HT-29 (cell line): ENCODE results near the gene SLC2A4. TPM values are rescaled to one million over a fixed set of nuclear protein-coding genes. Genes with fewer than 3 reads are reported as not detected.
"Not testable (repeated sequence)": the region's sequence is repeated elsewhere in the genome, so short reads cannot be mapped to it uniquely, and the experiment has no call there.

Experiments
- DNase-seq: peaks from one replicate; pipeline ENCODE4 v3.0.0-alpha.2; 2015; ENCODE audit warnings: low spot score
- total RNA-seq: library from RNA; depleted of rRNA; stranded (reverse); fragments of >200 nt; shearing (Covaris generic); gene quantifications from 2 replicates; pipeline ENCODE4 v1.2.3, GENCODE V29; 2014

Gene SLC2A4
- total RNA-seq, 1 experiment from 2014 or later, result 0.38 TPM

GRCh38 chr17:7323731-7324437, 42.4 kb downstream of the SLC2A4 start:
- DNase-seq, result peak; percentile 20

DNA sequence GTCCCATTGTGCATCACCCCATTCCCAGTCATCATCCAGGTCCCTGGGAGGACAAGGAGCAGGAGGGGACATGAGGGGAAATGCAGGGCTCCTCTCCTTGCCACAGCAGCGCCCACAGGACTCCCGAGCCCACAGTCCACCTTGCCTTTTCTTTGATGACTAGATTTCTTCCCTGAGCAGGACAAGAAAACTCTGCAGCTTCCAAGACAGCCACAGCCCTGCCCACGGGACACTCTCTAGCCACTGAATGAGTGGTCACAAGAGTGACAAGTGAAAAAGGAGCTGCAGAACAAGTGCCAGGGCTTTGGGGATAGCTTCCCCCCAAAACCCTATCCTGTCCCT, 42.9 kb downstream of the SLC2A4 start:
- DNase-seq, result no peak

GRCh38 chr17:7325031-7325528, 43.6 kb downstream of the SLC2A4 start:
- no peak for DNase-seq

DNA sequence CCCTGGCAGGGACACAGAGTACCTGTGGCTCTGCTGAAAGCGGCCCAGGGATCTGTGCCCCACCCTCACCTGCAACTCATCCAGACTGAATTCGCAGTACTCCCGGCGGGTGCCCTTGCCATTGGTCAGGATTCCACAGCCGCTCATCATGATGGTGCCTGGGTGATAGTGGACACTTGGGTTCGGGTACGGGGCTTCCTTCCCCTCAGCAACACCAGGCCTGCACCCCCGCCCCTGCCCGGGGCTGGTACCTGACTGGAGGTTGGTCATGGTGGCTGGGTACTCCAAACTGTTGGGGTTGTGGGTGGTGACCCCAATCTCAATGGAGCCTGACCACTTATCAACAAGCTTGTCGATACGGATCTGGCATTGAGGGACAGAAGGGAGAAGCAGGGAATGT, 44.7 kb downstream of the SLC2A4 start:
- DNase-seq, result no peak

GRCh38 chr17:7327056-7327455, 45.5 kb downstream of the SLC2A4 start:
- no peak for DNase-seq

- no peak for DNase-seq
These were observed 46.0 kb downstream of the SLC2A4 start for GRCh38 chr17:7327501-7327900.

GRCh38 chr17:7328009-7328408, 46.5 kb downstream of the SLC2A4 start:
- DNase-seq, result no peak

GRCh38 chr17:7328840-7329373, 47.4 kb downstream of the SLC2A4 start, which contains the start of gene NEURL4:
Gene NEURL4 (minus strand): TSS chr17:7329335. CDS start chr17:7329312, 23 bp downstream.
- DNase-seq, result no peak

DNA sequence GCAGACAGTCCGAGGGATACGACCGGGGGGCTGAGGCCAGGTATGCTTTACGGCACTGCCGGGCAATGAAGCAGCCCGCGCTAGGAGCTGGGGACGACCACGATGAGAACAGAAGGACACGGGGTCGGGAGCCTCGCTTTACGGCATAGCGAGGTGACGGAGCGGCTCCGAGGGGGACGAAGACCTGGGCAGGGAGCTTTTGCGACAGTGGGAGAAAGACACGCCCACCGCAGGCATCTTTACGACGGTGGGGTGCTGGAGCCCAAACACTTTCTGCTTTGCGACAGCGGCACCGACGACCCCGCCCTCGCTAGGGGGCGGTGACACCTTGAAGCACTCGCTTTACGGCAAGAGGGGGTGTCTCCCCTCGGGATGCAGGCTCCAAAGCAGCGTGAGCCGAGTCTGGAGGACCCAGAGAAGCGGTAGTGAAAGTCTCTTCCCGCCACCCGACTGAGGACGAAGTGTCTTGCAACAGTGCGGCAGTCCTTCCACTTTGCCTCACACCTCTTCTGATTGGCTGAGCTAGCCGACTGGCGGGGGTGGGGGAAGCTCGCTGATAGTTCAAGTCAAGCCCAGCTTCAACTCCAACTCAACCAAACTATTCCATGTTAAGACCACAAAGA, 48.0 kb downstream of the SLC2A4 start:
- peak; percentile 92 for DNase-seq

GRCh38 chr17:7329997-7330637, 48.6 kb downstream of the SLC2A4 start:
- no peak for DNase-seq

- no peak for DNase-seq
These were observed 49.1 kb downstream of the SLC2A4 start for GRCh38 chr17:7330638-7331015.

- no peak for DNase-seq
These were observed 50.6 kb downstream of the SLC2A4 start for GRCh38 chr17:7332111-7332510.

DNA sequence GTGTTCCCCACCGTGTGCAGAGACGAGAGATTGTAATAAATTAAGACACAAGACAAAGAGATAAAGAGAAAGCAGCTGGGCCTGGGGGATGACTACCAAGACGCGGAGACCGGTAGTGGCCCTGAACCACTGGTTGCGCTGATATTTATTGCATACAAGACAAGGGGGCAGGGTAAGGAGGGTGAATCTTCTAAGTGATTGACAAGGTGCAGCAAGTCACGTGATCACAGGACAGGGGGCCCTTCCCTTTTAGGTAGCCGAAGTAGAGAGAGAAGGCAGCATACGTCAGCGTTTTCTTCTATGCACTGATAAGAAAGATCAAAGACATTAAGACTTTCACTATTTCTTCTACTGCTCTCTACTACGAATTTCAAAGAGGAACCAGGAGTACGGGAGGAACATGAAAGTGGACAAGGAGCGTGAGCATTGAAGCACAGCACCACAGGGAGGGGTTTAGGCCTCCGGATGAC, 51.1 kb downstream of the SLC2A4 start:
- not testable (repeated sequence) for DNase-seq

DNA sequence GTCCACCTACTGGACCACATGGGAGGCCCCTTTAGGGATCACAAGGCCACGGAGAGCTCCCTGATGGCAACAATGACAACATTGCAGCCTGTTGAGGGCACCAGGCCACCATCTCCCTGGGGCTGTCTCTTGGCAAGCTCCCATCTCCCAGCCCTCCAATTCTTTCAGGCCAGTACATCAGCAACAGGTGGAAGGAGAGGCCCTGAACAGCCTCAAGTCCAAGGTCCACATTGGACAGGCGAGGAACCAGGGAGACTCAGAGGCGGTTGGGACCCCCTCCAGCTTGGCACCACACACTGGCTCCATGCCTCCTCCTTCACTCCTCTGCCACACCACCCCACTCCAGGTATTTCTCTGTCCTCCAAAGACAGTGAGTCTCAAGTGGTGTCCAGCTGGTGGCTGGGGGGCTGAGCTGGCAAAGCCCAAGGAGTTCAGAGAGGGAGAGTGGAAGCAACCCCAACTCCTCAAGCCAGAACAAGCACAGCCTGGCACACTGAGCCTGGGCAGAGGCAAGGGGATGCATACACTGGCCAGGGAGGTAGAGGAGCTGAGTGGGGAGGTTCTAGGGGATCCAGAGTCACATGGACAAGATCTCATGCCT, 53.5 kb downstream of the SLC2A4 start:
- DNase-seq, result no peak

DNA sequence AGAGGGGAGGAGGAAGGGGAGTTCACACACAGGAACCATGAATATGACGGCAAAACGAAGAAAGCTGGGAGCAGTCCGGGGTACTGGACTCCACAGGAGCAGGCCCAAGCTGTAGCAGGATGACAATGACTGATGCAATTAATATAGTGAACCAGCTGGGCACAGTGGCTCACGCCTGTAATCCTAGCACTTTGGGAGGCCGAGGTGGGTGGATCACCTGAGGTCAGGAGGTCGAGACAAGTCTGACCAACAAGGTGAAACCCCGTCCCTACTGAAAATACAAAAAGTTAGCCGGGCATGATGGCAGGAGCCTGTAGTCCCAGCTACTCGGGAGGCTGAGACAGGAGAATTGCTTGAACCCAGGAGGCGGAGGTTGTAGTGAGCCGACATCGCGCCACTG, 54.2 kb downstream of the SLC2A4 start:
- DNase-seq, result not testable (repeated sequence)

GRCh38 chr17:7336240-7337175, 55.0 kb downstream of the SLC2A4 start, which contains the start of gene ACAP1:
Gene ACAP1 (plus strand): TSS chr17:7336529. CDS start chr17:7336735, 206 bp downstream.
- no peak for DNase-seq

- DNase-seq, result not testable (repeated sequence)
These were observed 56.1 kb downstream of the SLC2A4 start for GRCh38 chr17:7337600-7337999.
